GM19240 (cell line): ENCODE results near the gene TIAL1.
A peak's percentile ranks its signal among the peaks of the same experiment; 100 is the strongest.
"Not testable (repeated sequence)": the region's sequence is repeated elsewhere in the genome, so short reads cannot be mapped to it uniquely, and the experiment has no call there.

Source experiments
- DNase-seq: peaks from one replicate; pipeline ENCODE4 v3.0.0; 2011; ENCODE audit warnings: low spot score; ENCODE audit not compliant: insufficient read length

Gene TIAL1

DNA sequence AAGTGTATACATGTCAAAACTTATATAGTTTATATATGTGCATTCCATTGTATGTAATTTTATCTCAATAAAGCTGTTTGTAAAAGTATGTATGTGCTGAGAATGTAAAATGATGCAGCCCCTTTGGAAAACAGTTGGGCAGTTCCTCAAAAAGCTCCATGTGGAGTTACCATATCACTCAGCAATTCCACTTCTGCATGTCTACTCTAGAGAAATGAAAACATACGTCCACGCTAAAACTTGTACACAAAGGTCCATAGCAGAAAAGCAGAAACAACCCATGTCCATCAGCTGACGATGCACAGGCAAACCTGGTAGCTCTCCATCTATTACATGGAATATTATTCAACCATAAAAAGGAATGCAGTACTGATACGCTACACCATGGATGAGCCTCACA is 45.9 kb downstream of the TIAL1 start:
- DNase-seq: no peak

- DNase-seq: no peak
These were observed 47.3 kb downstream of the TIAL1 start for GRCh38 chr10:119549247-119549999.

DNA sequence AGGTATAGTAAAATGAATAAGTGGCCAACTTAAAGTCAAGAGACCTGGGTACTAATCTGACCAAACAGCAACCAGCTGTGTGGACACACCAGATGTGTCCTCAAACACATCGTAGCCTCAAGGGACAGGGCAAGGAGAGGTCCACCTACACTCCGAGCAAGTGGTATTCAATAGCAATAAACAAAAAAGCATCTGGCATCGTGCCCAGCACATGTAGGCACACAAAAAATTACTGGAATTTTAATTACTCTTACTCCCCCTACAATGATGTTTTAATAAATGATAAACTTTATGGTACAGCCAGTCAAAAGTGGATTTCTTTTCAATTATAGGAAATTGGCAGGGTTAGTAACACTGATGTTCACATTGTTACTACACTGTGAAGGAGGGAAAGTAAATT is 50.8 kb downstream of the TIAL1 start:
- no peak for DNase-seq

DNA sequence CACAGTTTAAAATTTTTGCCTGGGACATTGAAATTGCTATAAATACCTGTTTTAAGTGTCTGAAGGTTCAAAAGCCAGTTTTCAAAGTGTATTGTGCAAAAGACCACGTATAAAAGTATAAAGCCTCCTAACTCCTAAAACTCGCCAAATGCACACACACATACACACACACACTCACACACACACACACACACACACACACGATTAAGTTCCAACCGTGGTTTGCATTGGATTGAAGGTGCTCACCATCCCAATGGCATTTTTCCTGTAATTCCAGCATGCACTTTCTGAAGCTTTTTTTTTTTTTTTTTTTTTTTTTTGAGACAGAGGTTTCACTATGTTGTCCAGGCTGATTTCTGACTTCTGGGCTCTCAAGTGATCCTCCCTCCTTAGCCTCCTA is 51.5 kb downstream of the TIAL1 start:
- DNase-seq: no peak

GRCh38 chr10:119543814-119544642 is 52.7 kb downstream of the TIAL1 start:
- no peak for DNase-seq

GRCh38 chr10:119542988-119543813 is 53.6 kb downstream of the TIAL1 start:
- DNase-seq: peak; percentile 45

GRCh38 chr10:119542357-119542987 is 54.3 kb downstream of the TIAL1 start, which contains the start of gene RGS10:
Gene RGS10, minus strand, starts transcription at chr10:119542719. Its CDS starts 81 bp downstream, at chr10:119542638.
- DNase-seq: peak; percentile 56

DNA sequence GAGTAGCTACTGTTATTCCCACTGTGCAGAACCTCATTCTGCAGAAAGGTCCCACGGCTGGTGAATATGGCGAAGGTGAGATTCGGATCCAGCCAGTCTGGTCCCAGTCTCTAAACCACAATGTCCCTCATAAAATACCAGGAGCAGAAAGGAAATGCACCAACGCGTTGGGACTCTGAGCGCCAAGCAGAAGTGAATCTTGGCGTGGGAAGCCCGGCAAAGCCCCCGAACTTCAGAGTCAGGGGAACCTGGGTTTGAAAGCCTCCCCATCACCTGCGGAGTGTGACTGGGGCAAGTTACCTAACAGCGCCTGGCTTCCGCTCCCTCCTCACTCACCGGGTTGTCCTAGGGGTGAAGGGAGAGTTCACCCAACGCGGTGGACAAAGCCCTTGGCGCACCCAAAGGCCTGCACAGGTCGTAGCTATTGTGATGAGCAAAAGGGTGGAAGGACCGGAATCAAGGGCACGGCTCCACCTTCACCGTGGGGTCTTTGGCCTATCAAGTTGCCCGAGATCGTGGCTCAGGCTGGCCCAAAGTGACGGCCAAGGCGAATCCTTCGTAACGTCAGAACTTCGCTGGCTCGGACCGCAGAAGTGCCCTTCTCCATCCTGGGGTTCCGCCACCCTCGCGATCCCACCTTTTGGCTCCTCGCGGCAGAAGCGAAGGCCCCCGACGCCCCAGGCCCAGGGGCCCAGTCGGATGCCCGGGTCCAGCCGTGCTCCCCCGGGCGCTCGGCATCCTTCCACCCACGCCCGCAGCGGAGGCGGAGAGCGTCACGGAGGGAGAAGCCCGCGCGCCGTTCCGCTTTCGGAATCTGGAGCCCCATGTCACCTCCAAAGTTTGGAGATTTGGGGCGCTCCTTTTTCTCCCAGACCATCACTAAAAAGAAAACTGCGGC is 55.1 kb downstream of the TIAL1 start:
- no peak for DNase-seq

DNA sequence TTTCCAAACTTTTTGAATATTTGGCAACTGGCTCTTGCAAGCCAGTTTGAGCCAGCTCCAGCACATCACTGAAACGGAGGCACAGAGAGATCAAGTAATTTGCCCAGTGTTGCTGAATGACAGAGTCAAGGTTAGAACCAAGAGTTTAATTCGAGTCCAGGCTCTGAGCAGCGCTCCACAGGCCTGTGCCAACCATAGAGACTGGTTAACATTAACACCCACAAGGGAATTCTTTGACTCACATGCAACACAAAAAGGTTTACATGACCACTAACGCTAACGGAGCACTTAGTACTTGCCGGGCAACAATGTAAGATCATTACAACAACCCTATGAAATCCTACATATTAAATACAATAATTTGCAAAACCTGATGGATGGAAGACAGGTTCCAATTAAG is 55.7 kb downstream of the TIAL1 start:
- DNase-seq: no peak

DNA sequence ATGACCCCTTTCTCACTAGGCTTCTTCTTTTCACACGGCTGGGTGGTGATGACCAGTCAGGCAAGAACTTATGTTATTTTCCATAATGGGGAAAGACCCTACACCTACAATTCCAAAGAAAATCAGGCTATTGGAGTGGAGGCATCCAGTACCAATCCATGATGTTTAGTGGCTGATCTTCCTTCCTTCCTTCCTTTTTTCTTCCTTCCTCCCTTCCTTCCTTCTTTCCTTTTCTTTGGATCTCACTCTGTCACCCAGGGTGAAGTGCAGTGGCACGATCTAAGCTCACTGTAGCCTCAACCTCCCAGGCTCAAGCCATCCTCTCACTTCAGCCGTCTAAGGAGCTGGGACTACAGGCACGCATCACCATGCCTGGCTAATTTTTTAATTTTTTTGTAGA is 56.7 kb downstream of the TIAL1 start:
- no peak for DNase-seq

GRCh38 chr10:119539359-119539825 is 57.4 kb downstream of the TIAL1 start:
- no peak for DNase-seq

- no peak for DNase-seq
These were observed 58.0 kb downstream of the TIAL1 start for GRCh38 chr10:119538632-119539358.

DNA sequence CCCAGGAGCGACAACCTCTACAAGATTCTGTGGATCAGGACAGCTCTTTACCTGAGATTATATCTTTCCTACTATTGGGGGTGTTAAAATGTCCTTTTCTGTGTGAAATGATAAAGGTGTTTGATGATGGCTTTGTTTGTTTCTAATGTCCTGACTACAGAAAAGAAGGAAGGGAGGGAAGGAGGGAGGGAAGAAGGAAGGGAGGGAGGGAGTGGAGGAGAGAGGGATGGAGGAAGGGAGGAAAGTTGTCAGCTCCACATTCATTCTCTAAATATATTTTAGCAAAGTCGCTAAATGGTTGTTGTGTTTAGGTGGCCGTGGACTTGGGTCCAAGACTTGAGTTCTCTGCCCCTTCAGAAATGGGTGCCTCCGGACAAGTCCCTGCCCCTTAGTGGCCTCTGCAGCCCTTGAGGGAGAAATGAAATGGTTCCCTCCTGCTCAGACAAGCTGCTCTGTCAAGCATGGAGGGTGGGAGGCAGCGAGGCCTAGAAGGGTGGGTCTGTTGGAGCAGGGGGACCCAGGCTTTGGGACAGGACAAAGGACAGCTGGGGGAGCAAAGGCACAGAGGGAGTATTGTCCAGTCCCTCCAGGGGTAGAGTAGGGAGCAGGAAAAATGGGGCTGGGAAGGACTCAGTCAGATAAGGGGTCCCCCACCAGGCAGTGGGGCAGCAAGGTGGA is 58.7 kb downstream of the TIAL1 start:
- DNase-seq: no peak

DNA sequence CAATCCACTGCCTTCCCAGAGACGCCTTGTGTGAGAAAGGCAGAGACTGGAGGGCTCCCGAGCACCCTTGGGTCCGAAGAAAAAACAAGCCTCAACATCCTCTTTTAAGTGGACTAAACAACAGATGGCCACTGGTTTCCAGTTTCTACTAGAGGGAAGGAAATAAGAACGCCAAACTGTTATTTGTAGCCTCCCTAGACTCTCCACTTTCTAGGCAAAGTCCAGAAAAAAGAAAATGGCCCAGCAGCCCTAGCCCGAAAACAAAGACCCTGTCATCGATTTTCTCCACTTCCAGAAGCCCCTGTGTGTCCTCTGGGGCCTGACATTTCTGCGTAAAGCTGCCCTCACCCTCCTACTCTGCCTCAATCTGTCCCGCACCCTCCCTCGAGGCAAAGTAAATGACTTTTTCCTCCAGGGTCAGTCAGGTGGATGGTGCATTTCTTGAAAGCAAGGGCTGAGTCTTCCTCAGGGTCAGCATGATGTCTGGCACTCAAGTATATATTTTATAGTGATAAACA is 60.2 kb downstream of the TIAL1 start:
- DNase-seq: no peak

DNA sequence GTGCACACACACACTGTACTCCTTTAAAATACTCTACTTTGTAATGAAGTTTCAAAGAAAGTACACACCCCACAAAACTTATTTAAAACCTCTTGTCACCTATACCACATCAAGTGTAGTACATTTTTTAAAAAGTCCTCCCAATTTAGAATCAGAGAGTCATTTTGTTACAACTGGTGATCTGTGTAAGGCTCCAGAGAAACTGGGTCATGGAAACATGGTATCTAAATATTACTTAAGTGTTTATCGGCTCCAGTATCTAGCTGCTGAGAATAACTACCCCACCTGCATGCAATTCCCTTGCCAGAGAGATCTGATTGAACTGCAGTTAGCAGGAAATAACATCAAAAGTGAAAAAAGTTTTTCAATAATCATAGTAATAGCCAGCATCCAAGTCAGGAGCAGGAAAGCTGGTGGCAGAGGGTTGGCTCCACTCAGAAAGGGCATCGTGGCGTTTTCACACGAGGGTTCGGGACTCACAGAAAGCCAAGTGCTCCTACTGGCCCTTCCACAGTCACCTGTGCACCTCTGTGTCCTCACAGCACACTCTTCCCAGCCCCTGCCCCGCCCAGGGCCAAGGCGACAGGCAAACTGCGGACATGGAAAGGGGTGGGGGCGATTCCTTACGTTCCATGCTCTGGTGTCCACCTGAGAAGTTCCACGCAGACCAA is 60.8 kb downstream of the TIAL1 start:
- DNase-seq: no peak

DNA sequence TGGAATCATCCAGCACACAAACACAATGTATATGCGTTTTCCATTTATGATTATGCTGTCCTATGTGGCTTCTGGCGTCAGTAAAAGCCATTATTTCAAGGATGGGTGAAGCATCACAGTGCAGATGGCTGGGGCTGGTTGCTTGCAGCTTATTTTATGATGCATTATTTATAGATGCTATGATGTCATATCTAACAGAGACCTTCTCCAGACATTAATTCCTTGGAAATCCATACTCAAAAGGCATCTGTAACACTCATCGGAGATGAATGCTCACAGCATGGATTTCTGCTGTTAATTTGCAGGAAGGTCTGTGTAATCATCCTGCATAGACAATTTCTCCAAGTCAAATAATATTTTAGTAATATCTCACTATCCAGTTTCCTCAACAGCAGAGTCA is 61.5 kb downstream of the TIAL1 start:
- no peak for DNase-seq

DNA sequence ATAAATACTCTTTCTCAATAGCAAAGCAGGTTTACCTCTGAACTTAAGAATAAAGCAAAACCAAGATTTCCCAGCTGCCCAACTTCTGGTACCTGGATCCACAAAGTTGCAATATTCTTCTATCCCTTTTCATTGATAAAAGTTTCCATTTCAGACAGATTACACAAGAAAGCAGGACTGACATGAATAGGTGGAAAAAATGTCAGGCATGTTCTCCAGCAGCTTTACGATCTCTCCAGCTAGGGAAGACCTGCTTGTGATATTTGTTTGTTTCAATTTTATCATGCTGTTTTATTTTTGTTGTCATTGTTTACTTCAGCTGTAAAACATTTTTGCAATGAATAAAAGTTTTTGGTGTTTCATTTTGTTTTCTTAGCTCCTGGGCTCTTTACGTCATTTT is 63.3 kb downstream of the TIAL1 start:
- DNase-seq: no peak

- DNase-seq: not testable (repeated sequence)
These were observed 64.0 kb downstream of the TIAL1 start for GRCh38 chr10:119532791-119533190.
